ENCODE results near the gene TMIGD3.

GRCh38 chr1:111471538-111471937 is 31.9 kb downstream of the TMIGD3 start:
- TF ChIP-seq CTCF (conservative IDR thresholded peaks at IDR 0.05 in 1 of 2, IDR thresholded peaks at IDR 0.05 in 1 of 2; ENCODE audit: low read depth in 1 of 2, low read length in 2 of 2) (no peak), EZH2 (IDR thresholded peaks at IDR 0.05; ENCODE audit: low read length, missing control alignments) (no peak)

Data from fibroblast of lung (primary cell).